ENCODE measurements around the gene SLC25A5.
A peak's percentile ranks its signal among the peaks of the same experiment; 100 is the strongest.
"Not testable (repeated sequence)": the region's sequence is repeated elsewhere in the genome, so short reads cannot be mapped to it uniquely, and the experiment has no call there.

The SLC25A5 gene

DNA sequence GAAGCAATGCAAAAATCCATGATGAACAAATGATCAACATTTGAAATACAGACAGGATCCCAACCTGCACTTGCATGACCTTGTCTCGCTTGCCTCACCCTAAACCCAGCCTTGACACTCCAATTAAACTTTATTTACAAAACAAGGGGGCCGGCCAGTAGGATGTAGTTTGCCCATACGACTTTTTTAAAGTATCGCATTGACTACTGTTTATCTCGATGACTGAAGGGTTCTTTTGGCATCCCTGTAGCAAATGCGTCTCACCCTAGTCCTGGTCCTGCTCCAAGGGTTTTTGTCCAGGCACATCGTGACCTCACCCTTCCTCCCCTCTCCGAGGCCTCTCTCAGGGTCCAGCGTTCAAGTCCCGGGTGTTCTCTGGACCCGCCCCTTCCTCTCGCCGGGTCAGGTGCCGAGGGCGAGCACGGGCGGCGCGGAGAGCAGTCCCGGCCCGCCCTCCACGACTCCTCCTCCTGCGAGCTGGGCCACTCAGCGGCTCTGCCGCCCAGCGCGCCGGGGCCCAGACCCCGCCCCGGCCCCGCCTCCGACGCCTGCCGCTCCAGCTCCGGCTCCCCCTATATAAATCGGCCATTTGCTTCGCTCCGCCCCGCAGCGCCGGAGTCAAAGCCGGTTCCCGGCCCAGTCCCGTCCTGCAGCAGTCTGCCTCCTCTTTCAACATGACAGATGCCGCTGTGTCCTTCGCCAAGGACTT, at the start of gene SLC25A5:
TSS of gene SLC25A5 (plus strand) at position 603 of the 709 bp plus-strand sequence. CDS start at position 675, 72 bp downstream.
- peak; percentile 88 for DNase-seq

DNA sequence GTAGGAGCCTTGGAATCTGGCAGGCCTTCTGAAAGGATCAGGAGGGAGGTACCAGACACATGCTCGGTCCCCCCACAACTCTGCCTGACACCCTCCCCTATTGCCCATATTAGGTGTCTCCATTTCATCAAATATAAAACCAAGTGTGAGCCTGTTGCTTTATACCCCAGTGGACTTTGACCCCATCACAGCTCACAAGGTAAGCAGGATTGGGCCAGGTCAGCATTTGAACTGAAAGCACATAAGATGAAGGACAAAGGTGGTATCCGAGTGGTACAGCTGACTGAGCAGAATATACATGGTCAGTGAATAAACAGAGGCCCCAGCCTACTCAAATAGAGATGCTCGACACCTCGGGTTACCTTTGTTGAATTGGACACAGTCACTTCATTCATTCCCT, 49.1 kb upstream of the SLC25A5 start:
- no peak for DNase-seq

DNA sequence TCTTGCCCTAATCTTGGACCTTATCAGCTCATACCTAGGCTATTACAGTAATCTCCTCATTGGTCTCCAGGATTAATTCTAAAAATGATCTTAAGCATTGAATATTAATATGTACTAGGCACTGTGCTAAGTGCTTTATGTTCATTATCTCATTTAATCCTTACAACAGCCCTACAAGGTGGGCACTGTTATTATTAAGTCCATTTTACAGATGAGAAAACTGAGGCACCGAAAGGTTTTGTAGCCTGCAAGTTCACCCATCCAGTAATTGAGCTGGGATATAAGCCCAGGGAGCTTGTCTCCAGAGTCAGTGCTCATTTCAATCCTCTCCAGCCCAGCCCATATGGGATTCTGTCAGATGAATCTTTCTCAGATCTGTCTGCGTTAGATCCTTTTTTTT, 48.3 kb upstream of the SLC25A5 start:
- no peak for DNase-seq

DNA sequence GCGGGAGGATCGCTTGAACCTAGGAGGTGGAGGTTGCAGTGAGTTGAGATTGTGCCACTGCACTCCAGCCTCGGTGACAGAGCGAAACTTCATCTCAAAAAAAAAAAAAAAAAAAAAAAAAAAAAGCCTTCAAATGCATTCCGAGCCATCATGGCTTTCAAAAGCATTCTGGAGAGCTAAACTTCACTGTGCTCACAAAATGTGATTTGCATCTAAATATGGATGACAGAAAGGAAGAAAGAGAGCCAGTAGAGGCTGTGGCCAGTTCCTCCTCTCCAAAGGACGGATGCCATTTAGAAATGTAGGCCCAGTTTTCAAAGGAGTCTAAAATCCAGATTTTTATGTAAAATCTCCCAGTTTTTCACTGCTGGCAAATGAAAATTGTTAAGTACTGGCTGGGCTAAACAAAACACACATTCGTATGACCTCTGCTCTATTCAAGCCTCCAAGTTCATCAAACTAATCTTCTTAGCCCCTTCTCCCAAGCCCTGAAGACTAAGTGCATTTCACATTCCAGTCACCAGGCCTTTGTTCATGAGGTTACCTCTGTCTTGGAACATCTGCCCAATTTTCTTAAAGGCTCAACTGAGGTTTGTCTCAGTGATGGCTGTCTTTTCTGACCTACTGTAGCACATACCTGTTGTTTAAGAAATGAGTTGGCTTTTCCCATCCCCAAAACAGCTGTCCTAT, 47.1 kb upstream of the SLC25A5 start:
- DNase-seq, result no peak

DNA sequence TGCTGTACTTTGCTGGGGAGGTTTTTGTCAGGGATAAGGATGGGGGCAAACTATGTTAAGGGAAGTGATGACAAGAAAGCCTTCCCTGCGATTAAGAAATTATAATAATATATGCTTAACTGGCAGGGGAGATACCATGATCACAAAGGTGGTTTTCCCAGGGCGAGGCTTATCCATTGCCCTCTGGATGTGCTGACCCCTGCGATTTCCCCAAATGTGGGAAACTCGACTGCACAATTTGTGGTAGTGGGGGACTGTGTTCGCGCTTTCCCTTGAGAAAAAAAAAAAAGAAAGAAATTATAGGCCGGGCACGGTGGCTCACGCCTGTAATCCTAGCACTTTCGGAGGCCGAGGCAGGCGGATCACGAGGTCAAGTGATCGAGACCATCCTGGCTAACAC, 44.6 kb upstream of the SLC25A5 start:
- no peak for DNase-seq

DNA sequence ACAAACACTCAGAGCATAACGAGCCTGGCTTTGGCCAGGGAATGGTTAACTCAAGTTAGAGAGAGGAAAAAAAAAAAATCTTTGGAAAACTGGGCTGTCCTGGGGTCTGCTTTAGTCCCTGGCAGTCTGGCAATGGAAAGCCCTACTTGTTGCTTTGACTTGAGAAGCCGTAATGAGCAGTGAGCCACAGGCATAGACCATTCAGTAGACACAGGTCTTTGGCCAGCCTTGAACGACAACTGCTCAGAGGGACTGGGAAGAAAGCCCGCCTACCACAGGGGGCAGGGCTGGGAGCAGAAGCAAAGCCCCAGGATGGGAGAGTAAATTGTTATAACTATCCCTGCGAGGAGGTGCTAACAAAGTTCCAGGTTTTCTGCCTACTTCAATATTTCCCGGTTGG, 43.2 kb upstream of the SLC25A5 start:
- no peak for DNase-seq

DNA sequence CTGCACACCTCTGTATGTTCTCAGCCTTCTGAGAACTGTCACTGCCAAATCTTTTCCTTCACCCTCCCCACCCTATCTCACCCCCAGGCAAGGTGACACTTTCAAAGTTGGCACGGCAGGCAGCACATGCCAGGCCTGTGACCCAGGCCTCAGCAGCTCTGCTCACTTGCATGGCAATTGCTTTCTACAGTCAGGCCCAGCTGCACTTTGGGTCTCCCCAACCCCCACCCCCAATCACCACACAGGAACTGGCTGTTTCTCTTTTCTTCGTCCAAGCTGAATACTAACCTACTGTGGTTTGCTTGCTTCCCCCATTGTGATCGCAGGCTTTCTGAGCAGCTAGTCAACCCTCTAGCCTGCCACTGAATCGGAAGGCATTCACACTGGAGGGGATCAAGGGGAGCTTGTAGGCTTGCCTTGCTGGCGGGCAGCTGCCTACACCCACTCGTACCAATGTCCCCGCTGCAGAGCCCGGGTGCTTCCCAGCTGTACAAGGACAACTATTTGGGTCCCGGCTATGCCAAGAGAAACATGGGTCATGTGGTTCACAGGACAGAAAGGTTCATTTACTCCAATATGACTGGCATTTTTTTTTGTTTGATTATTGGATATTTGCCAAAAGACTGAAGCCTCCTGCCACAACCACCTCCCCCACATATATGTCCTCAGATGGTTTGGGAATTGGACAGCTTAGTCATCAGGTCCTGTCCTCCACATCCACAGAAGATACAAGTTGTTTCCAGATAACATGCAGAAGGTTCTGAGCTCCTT, 41.0 kb upstream of the SLC25A5 start:
- peak; percentile 4 for DNase-seq

DNA sequence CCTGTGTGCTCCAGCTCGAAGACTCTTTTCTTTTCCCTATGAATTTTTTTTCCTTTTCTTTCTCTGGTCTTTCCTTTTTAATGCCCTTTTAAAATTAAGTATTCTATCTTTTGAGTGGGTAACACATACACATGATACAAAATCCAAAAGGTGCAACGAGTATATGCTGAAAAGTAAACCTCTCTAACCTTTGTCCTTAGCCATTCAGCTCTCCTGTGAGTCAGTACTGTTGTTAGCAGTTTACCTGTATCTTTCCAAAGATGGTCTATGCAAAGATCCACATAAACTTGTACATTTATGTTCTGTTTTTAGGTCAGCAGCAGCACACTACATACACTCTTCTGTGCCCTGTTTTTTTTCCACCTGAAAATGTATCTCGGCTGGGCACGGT, 40.5 kb upstream of the SLC25A5 start:
- no peak for DNase-seq

DNA sequence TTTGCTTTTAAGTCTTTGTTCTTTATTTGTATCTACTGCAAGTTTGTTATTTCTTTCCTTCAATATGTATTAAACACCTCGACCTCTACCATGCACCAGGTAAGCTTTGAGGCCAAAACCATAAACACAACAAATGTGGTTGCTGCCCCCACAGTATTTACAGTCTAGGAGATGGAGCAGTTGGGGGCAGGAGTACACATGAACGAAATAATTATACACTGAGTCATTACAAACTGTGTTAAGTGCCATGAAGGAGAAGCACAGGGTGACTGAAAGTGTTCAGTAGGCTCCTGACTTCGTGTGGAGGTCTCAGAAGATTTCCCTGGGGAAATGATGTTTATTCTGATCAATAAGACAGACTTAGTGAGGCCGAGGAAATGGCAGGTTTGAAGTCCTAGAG, 38.8 kb upstream of the SLC25A5 start:
- no peak for DNase-seq

DNA sequence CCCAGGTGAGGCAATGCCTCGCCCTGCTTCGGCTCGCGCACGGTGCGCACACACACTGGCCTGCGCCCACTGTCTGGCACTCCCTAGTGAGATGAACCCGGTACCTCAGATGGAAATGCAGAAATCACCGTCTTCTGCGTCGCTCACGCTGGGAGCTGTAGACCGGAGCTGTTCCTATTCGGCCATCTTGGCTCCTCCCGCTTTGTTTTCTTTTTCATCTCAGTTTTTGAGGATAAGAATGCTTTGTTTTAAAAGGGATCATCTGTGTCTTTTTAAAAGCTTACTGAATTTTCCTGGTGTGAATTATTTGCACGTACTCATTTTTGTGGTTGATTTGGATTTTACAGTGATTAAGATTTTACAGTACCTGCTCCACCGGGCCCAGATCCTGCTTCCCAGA, 26.9 kb upstream of the SLC25A5 start:
- not testable (repeated sequence) for DNase-seq

DNA sequence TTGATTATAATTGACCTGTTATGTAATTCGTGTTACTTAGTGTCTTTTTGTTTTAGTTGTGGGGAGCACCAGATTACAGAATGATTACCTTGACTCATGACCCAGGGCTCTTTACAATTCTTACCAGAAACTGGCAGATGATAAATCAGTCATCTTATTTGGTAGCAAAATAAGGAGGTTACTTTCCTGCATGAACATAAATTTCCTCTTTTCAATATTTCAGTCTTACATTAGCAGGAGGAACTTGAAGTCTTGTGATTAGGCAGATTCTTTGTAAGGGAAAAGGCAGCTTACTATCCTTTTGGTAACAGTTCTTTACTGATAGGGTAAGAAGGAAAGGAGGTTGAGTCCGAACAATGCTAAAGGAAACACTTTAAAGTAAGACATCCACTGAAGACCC, 26.0 kb upstream of the SLC25A5 start:
- no peak for DNase-seq

DNA sequence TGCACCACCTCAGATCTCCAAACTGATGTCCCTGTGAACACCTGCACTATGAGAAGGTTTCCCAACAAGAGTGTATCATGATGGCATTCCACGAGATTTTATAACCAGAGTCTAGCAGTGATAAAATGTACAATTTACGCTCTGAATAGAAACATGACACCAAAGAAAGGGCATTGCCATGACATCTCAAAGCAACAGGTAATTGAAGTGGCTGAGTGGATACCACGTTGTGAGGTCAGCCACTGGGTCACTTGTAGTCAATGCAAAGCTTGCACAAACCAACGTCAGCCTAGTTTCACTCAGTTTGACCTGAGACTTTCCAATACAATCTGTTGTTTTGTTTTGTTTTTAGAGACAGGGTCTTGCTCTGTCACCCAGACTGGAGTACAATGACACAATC, 15.0 kb upstream of the SLC25A5 start:
- DNase-seq, result no peak

DNA sequence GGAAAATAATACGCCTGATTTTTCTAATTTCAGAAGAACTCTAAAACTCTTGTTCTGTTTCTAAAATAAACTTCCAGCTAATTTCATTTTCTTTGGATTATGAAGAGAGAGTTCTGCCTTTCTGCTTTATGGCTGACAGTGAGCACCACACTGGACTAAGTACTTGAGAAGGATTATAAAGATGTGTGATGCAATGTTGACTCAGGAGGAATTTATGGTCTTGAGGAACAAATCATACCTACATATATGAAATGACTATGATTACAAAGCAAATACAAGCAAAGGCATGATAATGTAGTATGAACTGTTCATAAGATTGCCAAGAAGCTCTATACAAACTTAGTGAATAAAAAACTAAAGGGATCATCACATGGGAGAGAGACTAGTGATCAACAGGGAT, 13.0 kb upstream of the SLC25A5 start:
- no peak for DNase-seq

DNA sequence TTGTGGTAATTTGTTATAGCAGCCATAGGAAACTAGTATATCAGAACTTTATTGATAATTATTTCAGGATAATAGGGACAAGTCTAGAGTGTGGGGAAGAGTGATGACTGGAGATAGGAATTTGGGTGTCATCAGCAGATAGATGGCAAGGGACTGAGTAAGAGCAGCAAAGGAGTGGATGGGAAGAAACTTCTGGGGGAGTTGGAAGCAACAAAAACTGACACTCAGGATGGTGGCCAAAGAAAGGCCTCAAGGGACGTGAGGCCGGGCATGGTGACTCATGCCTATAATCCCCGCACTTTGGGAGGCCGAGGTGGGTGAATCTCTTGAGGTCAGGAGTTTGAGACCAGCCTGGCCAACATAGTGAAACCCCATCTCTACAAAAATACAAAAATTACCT, 9.1 kb upstream of the SLC25A5 start:
- no peak for DNase-seq

DNA sequence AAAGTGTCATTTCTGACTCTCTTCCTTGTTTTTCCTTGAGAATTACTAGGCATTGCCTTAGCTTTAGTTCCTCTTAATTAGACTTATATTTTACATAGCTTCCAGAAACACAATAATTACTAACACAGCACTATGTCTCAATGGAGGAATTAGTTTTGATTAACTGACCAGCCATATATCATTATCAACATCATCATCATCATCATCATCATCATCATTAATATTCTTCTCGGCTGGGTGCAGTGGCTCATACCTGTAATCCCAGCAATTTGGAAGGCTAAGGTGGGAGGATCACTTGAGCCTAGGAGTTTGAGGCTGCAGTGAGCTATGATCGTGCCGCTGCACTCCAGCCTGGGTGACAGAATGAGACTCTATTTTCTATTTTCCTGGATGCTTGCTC, 2.7 kb upstream of the SLC25A5 start:
- no peak for DNase-seq

DNA sequence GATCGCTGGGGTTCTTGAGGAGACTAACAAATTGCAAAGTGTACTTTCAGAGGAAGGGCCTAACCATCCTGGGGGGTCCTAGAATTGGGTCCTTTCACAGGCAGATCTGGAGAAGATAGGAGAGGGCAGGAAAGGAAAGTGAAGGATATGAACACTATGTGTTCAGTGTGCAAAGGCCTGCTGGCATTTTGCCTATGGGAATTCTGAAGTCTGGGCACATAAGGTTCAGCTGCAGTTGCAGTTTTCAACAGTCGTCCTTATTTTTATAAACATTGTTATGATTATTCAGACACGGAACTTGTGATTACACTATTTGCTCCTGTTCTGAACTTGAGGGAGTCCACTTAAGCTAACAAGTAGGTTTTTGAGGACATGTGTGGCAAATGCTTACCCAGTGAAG, 1.3 kb upstream of the SLC25A5 start:
- DNase-seq, result no peak

DNA sequence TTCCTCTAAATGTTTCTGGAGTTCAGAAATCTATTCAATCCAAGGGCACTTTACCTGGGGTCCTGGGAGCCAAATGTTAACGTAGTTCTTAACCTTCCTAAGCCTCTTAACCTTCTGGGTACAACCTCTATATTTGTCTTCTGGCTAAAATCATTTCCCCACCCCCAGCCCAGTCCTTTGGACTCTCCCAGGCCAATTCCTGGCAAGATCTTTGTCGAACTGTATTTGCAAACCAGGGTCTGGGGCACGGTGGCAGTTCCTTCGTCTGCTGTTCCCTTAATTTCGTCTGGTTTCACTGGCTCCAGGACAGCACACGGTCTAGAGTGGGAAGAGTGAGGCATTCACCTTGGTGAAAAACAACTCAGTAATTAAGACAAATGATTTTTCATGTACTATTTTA, 811 bp upstream of the SLC25A5 start:
- DNase-seq, result no peak

DNA sequence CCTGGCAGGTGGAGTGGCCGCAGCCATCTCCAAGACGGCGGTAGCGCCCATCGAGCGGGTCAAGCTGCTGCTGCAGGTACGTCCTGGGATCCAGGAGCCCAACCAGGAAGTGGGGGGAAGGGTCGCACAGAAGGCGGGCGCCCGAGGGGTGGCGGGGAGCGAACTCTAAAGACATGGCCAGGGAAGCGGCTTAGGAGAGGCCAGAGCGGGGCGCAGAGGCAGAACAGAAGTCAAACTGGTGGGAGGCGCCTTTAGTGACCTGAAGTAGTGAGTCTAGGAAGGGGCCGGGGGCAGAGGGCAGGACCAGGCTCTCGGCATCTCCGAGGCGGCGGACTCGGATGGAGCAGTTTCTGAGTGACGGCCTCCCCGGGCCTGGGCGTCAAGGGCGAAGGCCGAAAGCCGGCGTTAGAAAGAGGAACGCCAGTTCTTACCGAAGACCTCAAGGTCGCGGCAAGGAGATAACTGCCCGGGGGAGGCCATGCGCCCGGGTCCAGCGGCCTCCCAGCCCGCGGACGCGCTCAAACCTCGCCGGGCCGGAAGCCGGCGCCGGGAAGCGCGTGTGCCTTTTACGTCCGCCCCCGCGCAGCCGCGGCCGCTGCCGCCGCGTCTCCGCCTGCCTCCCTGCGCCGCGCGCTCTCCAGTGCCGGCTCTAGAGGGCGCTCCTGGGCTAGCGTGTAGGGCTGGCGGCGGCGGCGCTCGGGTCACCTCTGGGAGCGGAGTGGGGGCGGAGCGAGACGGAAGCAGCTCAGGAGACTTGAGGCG, 488 bp downstream of the SLC25A5 start:
- DNase-seq, result peak; percentile 90

DNA sequence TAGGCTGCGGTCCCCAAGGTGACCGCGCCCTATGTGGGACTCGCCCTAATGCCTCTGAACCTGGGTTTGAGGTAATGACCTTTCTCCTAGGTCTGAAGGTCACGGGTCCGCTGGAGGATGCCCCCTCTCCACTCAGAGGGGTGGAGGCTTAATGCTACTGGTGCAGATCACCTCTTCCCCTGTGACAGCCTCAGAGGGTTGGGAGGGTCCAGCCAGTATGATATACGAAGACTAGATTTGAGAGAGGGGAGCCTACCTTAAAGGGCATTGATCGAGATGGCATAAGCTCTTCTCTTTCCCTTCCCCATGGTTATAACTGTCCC, 1.0 kb downstream of the SLC25A5 start:
- DNase-seq, result no peak

DNA sequence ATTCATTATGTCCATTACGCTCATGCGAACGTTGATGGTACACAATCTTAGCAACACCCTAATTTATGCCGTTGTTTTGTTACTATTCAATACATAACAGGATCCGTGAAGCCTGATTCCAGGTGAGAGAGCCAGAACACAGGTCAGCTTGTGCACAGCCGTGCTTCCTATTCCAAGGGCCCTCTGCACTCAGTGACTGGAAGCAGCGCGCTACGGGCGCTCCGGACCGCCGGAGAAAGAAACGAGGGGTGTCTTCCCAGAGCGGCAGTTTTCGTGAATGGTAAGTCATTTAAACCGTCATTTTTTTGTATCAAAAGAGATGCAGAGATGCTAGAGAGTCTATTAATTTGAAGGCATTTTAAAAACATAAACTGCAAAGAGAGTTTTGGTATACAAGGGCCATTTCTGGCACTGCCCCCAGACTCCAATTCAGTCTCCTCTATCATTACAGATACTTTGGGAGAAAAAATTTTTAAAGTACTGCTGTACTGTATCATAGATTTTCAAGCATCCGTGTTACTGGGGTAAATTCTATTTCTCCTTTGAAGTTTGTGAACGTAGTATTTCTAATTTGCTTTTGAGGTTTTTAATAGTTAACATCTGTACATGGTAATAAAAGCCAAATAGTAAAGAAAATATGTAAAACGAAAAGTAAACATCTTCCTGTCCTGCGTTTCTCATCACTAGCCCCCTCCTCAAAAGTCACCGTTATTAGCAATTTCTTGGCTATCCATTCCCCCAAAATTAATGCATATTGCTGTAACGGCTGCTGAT, 6.6 kb downstream of the SLC25A5 start:
- DNase-seq, result no peak

DNA sequence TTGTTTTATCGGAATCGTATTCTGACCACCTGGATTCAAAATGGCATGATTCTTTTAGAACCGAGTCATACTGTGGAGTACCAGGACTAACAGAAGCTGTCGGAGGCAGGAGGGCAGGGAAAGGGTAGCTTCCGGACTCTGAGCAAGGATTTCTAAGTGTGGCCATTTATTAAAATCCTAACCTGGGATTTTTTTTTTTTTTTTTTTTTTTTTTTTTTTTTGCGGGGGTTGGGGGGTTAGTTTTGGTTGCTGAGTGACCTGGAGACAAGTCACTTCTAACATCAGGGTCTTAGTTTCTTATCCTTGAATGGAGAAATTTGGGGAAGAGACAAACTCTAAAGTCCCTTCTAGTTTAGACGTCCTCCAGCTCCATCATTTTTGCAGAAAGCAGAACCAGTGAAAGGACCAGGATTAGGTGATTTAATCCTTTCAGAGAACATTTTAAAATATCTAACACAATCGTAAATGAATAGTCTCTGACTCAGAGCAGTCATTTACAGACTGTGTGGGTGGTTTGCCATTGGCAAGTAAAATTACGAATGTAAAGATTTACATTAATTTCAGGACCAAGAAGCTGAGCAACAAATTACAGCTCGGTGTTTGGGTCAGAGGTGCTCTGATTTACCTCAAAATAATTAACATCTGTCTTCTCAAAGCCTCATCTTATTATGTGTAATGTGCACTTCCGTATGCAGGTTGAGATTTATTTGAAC, 7.3 kb downstream of the SLC25A5 start:
- no peak for DNase-seq

DNA sequence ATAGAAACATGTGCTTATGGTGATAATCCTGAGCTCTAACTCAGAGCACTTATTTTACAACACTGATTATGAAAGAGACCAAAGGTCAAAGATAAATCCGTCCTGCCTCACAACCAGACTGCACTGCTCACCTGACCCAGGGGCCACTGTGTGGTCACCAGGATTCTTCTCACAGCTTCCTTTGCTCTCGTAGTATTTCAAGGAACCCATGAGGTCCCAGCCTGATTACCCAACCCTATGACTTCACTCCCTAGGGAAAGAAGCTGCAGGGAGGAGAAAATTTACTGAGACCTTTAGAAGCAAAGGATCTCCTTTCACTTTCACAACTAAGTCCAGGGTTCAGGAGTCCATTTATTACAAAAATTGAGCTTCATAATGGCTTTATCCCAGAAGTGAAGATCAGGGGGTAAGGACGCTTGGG, 9.6 kb downstream of the SLC25A5 start:
- no peak for DNase-seq

Data from CD4-positive, alpha-beta T cell treated with Interleukin-17A for 1 hour (primary cell).